Tibial artery (tissue), 4 donors: ENCODE results near the gene ALDH1A1.

Experiments
- DNase-seq, 2 donors: peaks; one replicate each; pipeline ENCODE4 v3.0.0-alpha.2; 2019
- H3K27ac ChIP-seq, 2 donors: fragments of 200-600 bp; sonication (generic) in 1 of 2; 1 replicate in 1 of 2; 2 replicates in 1 of 2; pipeline ENCODE4 v1.5.1; 2018 to 2019; ENCODE audit warnings: mild to moderate bottlenecking in 1 of 2
- H3K27me3 ChIP-seq, 2 donors: fragments of 200-600 bp; sonication (generic) in 1 of 2; one replicate each; pipeline versions ENCODE4 v1.5.1 to v1.6.0; 2016 to 2019
- H3K36me3 ChIP-seq, 3 donors: fragments of 200-600 bp; sonication (generic) in 2 of 3; one replicate each; pipeline ENCODE4 v1.5.1; 2016 to 2019; ENCODE audit warnings: mild to moderate bottlenecking in 2 of 3
- H3K4me1 ChIP-seq, 4 donors: fragments of 200-600 bp; sonication (generic) in 2 of 4; 1 replicate in 3 of 4; 2 replicates in 1 of 4; pipeline ENCODE4 v1.5.1; 2016 to 2019
- H3K4me3 ChIP-seq, 2 donors: fragments of 200-600 bp; sonication (generic) in 1 of 2; 1 replicate in 1 of 2; 2 replicates in 1 of 2; pipeline ENCODE4 v1.5.1; 2018 to 2019; ENCODE audit warnings: mild to moderate bottlenecking in 2 of 2
- H3K9me3 ChIP-seq, 3 donors: fragments of 200-600 bp; sonication (generic) in 1 of 3; one replicate each; pipeline ENCODE4 v1.5.1; 2016 to 2019
- CTCF ChIP-seq, 2 experiments: fragments of 200-600 bp in 1 of 2; fragments of 450-650 bp in 1 of 2; IDR thresholded peaks; one replicate each; pipeline ENCODE4 v1.5.1; 2017 to 2019; ENCODE audit warnings: antibody characterized with exemption in 2 of 2, mild to moderate bottlenecking in 1 of 2, moderate library complexity in 1 of 2
- intact Hi-C: fragments of 100-400 bp; cut with DNase I; formaldehyde crosslinking; loops from one replicate; pipeline ENCODE4 v1.15.0; 2023; ENCODE audit warnings: low total_unique reads

Gene ALDH1A1

GRCh38 chr9:72904267-72905093 lies 48.4 kb downstream of the ALDH1A1 start:
- DNase-seq, result no peak
- intact Hi-C loops, result no loop called here
- Histone ChIP-seq H3K36me3 (peaks cover 0 to 4% (median 0%) of the 10 kb centered on the region in 3 donors), H3K27me3 (no peaks in the 10 kb centered on the region), H3K4me3 (no peak overlapping the region), H3K4me1 (no peaks in the 10 kb centered on the region), H3K27ac (no peak overlapping the region), H3K9me3 (no peaks in the 10 kb centered on the region)
- no peak for TF ChIP-seq CTCF (IDR thresholded peaks at IDR 0.05)

- no peak overlapping the region for H3K27ac ChIP-seq
- intact Hi-C loops, result no loop called here
- H3K36me3 ChIP-seq, result no peaks in the 10 kb centered on the region
- H3K4me3 ChIP-seq, result no peak overlapping the region
- no peaks in the 10 kb centered on the region for H3K4me1 ChIP-seq
- TF ChIP-seq CTCF (IDR thresholded peaks at IDR 0.05), result no peak
- H3K9me3 ChIP-seq, result no peaks in the 10 kb centered on the region
- H3K27me3 ChIP-seq, result no peaks in the 10 kb centered on the region
- DNase-seq, result no peak
Measured at GRCh38 chr9:72903103-72903502, 49.8 kb downstream of the ALDH1A1 start.

- Histone ChIP-seq H3K9me3 (no peaks in the 10 kb centered on the region), H3K4me1 (no peaks in the 10 kb centered on the region), H3K27me3 (no peaks in the 10 kb centered on the region), H3K27ac (no peak overlapping the region), H3K36me3 (no peaks in the 10 kb centered on the region), H3K4me3 (no peak overlapping the region)
- no peak for DNase-seq
- intact Hi-C loops, result no loop called here
- no peak for TF ChIP-seq CTCF (IDR thresholded peaks at IDR 0.05)
Measured at GRCh38 chr9:72902268-72902667, 50.6 kb downstream of the ALDH1A1 start.

- H3K4me3 ChIP-seq, result no peak overlapping the region
- H3K27me3 ChIP-seq, result no peaks in the 10 kb centered on the region
- H3K4me1 ChIP-seq, result no peaks in the 10 kb centered on the region
- TF ChIP-seq CTCF (IDR thresholded peaks at IDR 0.05), result no peak
- DNase-seq, result no peak
- no peaks in the 10 kb centered on the region for H3K9me3 ChIP-seq
- no peak overlapping the region for H3K27ac ChIP-seq
- H3K36me3 ChIP-seq, result no peaks in the 10 kb centered on the region
- intact Hi-C loops, result no loop called here
Measured at GRCh38 chr9:72899734-72900477, 52.9 kb downstream of the ALDH1A1 start.

GRCh38 chr9:72898784-72899733 lies 53.8 kb downstream of the ALDH1A1 start:
- no peaks in the 10 kb centered on the region for H3K36me3 ChIP-seq
- no peaks in the 10 kb centered on the region for H3K9me3 ChIP-seq
- intact Hi-C loops, result no loop called here
- H3K27ac ChIP-seq, result no peak overlapping the region
- no peaks in the 10 kb centered on the region for H3K4me1 ChIP-seq
- no peak overlapping the region for H3K4me3 ChIP-seq
- H3K27me3 ChIP-seq, result no peaks in the 10 kb centered on the region
- DNase-seq, result no peak
- no peak for TF ChIP-seq CTCF (IDR thresholded peaks at IDR 0.05)
